Keratinocyte (primary cell): ENCODE data around the gene ATIC. TPM values are rescaled to one million over a fixed set of nuclear protein-coding genes. Genes with fewer than 3 reads are reported as not detected.

Source experiments
- DNase-seq: peaks from one replicate; pipeline ENCODE4 v3.0.0-alpha.2; 2011; ENCODE audit warnings: low read depth, missing footprints, low spot score
- FAIRE-seq: peaks from 2 replicates; lab custom pipeline; 2011; peaks lifted over from hg19 to GRCh38; lab: Jason Lieb, UNC
- H2AFZ ChIP-seq: 2 replicates; pipeline ENCODE4 v1.6.0; 2012; ENCODE audit warnings: low read length, control low read depth, inconsistent platforms; ENCODE audit not compliant: control insufficient read depth
- H3K27ac ChIP-seq: 2 replicates; pipeline ENCODE4 v1.5.1; 2011; ENCODE audit warnings: low read length; ENCODE audit not compliant: control insufficient read depth, insufficient read depth
- H3K27me3 ChIP-seq: 3 replicates; pipeline ENCODE4 v1.6.0; 2011; ENCODE audit warnings: low read length; ENCODE audit not compliant: control insufficient read depth, insufficient read depth; ENCODE audit errors: extremely low read depth
- H3K36me3 ChIP-seq, 2 experiments: 2 replicates in 1 of 2; 3 replicates in 1 of 2; pipeline ENCODE4 v1.5.1; 2011; ENCODE audit warnings: low read length in 2 of 2, mild to moderate bottlenecking in 1 of 2; ENCODE audit not compliant: control insufficient read depth in 2 of 2, insufficient read depth in 2 of 2; ENCODE audit errors: extremely low read depth in 1 of 2
- H3K4me1 ChIP-seq: 3 replicates; pipeline ENCODE4 v1.5.1; 2011; ENCODE audit warnings: low read length; ENCODE audit not compliant: control insufficient read depth, insufficient read depth; ENCODE audit errors: extremely low read depth
- H3K4me2 ChIP-seq: 3 replicates; pipeline ENCODE4 v1.6.0; 2011; ENCODE audit warnings: low read depth, low read length; ENCODE audit not compliant: control insufficient read depth, insufficient read depth; ENCODE audit errors: extremely low read depth
- H3K4me3 ChIP-seq, 3 experiments: fragments of 200-600 bp in 1 of 3; sonication (generic) in 1 of 3; 2 replicates in 2 of 3; 3 replicates in 1 of 3; pipeline ENCODE4 v1.5.1; 2011 to 2016; ENCODE audit warnings: low read length in 3 of 3, mild to moderate bottlenecking in 3 of 3, control low read depth in 2 of 3, inconsistent platforms in 1 of 3, low read depth in 1 of 3, mixed read lengths in 1 of 3, mixed run types in 1 of 3, moderate library complexity in 1 of 3; ENCODE audit not compliant: control insufficient read depth in 2 of 3, insufficient read depth in 2 of 3; ENCODE audit errors: extremely low read depth in 1 of 3
- H3K79me2 ChIP-seq: 2 replicates; pipeline ENCODE4 v1.6.0; 2012; ENCODE audit warnings: low read length; ENCODE audit not compliant: control insufficient read depth, insufficient read depth
- H3K9ac ChIP-seq: 3 replicates; pipeline ENCODE4 v1.6.0; 2011; ENCODE audit warnings: low read length; ENCODE audit not compliant: control insufficient read depth, insufficient read depth; ENCODE audit errors: extremely low read depth
- H3K9me1 ChIP-seq: 3 replicates; pipeline ENCODE4 v1.6.0; 2011; ENCODE audit warnings: low read length; ENCODE audit not compliant: control insufficient read depth, insufficient read depth; ENCODE audit errors: extremely low read depth
- H3K9me3 ChIP-seq: 2 replicates; pipeline ENCODE4 v1.5.1; 2012; ENCODE audit warnings: low read depth, low read length; ENCODE audit not compliant: control insufficient read depth
- H4K20me1 ChIP-seq: 3 replicates; pipeline ENCODE4 v1.6.0; 2011; ENCODE audit warnings: low read length; ENCODE audit not compliant: control insufficient read depth, insufficient read depth; ENCODE audit errors: extremely low read depth
- CTCF ChIP-seq, 3 experiments: IDR thresholded peaks in 1 of 3; conservative IDR thresholded peaks in 1 of 3; optimal IDR thresholded peaks in 1 of 3; 2 replicates in 2 of 3; 3 replicates in 1 of 3; pipeline versions ENCODE3 to v1.5.1; 2011; ENCODE audit warnings: low read length in 3 of 3, mild to moderate bottlenecking in 3 of 3, moderate library complexity in 2 of 3, control low read depth in 1 of 3, inconsistent platforms in 1 of 3; ENCODE audit not compliant: insufficient read depth in 2 of 3; ENCODE audit errors: extremely low read depth in 1 of 3
- EZH2 ChIP-seq: IDR thresholded peaks from one replicate; pipeline ENCODE4 v1.6.1; 2012; ENCODE audit warnings: inconsistent platforms, mild to moderate bottlenecking, low read length, moderate library complexity
- dilution Hi-C: fragments of 300-500 bp; cut with MboI; formaldehyde crosslinking; loops from one replicate; pipeline ENCODE4 v1.7.0; 2020; ENCODE audit warnings: low sequenced_read_pairs; ENCODE audit not compliant: extremely low pct_ligation_motif_present
- polyA plus RNA-seq, 5 experiments: library from polyadenylated mRNA; depleted of rRNA in 3 of 5; stranded (reverse) in 3 of 5; stranded (forward) in 1 of 5; unstranded in 1 of 5; fragments of >200 nt; gene quantifications; 1 replicate in 1 of 5; 2 replicates in 3 of 5; 3 replicates in 1 of 5; pipeline versions ENCODE4 v1.2.1 to v1.2.3, GENCODE V29; 2011 to 2012; ENCODE audit warnings: missing spikeins in 2 of 5, low read depth in 1 of 5, low replicate concordance in 1 of 5

Gene ATIC
- polyA plus RNA-seq, 1 donor (not counting 4 experiments of a cell fraction or from before 2014, with no cell fraction given): 110 TPM

DNA sequence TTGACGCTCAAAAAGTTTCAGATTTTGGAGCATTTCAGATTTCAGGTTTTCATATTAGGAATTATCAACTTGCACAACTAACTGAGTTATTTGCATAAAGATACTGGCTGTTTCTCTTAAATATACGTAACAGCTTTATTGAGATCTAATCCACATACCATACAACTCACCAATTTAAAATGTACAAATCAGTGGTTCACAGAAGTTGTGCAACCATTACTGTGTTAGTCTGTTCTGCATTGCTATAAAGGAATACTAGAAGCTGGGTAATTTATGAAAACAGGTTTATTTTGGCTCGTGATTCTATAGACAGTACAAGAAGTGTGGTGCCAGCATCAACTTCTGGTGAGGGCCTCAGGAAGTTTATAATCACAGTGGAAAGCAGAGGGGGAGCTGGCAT is 8.2 kb downstream of the ATIC start:
- H2AFZ ChIP-seq: no peak overlapping the region
- no peak overlapping the region for H3K27ac ChIP-seq
- no peaks in the 10 kb centered on the region for H4K20me1 ChIP-seq
- TF ChIP-seq EZH2 (no peak), CTCF (optimal IDR thresholded peaks at IDR 0.05 in 1 of 3, IDR thresholded peaks at IDR 0.05 in 1 of 3, conservative IDR thresholded peaks at IDR 0.05 in 1 of 3; ENCODE audit: extremely low read depth in 1 of 3, insufficient read depth in 2 of 3, low read length in 3 of 3) (no peak)
- no peak overlapping the region for H3K9ac ChIP-seq
- peaks cover 38% of the 10 kb centered on the region for H3K79me2 ChIP-seq
- H3K4me3 ChIP-seq: no peak overlapping the region
- no peak for DNase-seq
- no peak for FAIRE-seq
- H3K9me3 ChIP-seq: no peaks in the 10 kb centered on the region
- peaks cover 2 to 16% of the 10 kb centered on the region in 2 experiments for H3K36me3 ChIP-seq
- H3K9me1 ChIP-seq: no peaks in the 10 kb centered on the region
- no peak overlapping the region for H3K4me2 ChIP-seq
- H3K27me3 ChIP-seq: no peaks in the 10 kb centered on the region
- dilution Hi-C loops: no loop called here
- H3K4me1 ChIP-seq: no peaks in the 10 kb centered on the region

DNA sequence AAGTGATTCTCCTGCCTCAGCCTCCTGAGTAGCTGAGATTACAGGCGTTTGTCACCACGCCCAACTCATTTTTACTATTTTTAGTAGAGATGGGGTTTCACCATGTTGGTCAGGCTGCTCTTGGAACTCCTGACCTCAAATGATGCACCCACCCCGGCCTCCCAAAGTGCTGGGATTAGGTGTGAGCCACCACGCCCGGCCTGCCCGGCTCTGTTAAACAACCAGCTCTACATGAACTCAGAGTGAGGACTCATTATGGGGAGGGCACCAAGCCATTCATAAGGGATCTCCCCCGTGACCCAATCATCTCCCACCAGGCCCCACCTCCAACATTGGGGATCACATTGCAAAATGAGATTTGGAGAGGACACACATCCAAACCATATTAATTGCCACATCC is 8.8 kb downstream of the ATIC start:
- Histone ChIP-seq H3K9me3 (no peaks in the 10 kb centered on the region), H3K4me2 (no peak overlapping the region), H3K4me3 (no peak overlapping the region), H3K79me2 (peaks cover 34% of the 10 kb centered on the region), H3K36me3 (peaks cover 4 to 16% of the 10 kb centered on the region in 2 experiments), H3K27ac (no peak overlapping the region), H4K20me1 (no peaks in the 10 kb centered on the region), H3K9me1 (no peaks in the 10 kb centered on the region), H3K4me1 (no peaks in the 10 kb centered on the region), H2AFZ (no peak overlapping the region), H3K27me3 (no peaks in the 10 kb centered on the region), H3K9ac (no peak overlapping the region)
- TF ChIP-seq EZH2 (no peak), CTCF (optimal IDR thresholded peaks at IDR 0.05 in 1 of 3, IDR thresholded peaks at IDR 0.05 in 1 of 3, conservative IDR thresholded peaks at IDR 0.05 in 1 of 3; ENCODE audit: extremely low read depth in 1 of 3, insufficient read depth in 2 of 3, low read length in 3 of 3) (no peak)
- DNase-seq (no peak), FAIRE-seq (no peak)
- dilution Hi-C loops: no loop called here
